ENCODE results near the gene LDLRAP1. TPM values are rescaled to one million over a fixed set of nuclear protein-coding genes. Genes with fewer than 3 reads are reported as not detected.

The LDLRAP1 gene
- total and polyA plus RNA-seq, 9 of the 15 experiments (the other 6 are each of a cell fraction or from before 2014, with no cell fraction given) = 0.56 to 29.6 (median 16.2) TPM

- TF ChIP-seq KDM4B (IDR thresholded peaks at IDR 0.05; ENCODE audit: borderline replicate concordance in 2 of 2, low read depth in 1 of 2) (0 out of 4 replicates have a peak, but pooled peaks of 1 of the 2 experiments have one; percentile 63), MEF2D (tag; conservative IDR thresholded peaks at IDR 0.05; ENCODE audit: low read depth) (peak; percentile 98), SRF (CRISPR knock-in tag; IDR thresholded peaks at IDR 0.05) (peak in 1 of 2 experiments; percentile 70; a peak in 1 of 4 replicates), MEIS2 (IDR thresholded peaks at IDR 0.05; ENCODE audit: partially characterized antibody) (peak; percentile 47), RUNX1 (IDR thresholded peaks at IDR 0.05; ENCODE audit: low read depth) (no peak), BHLHE40 (IDR thresholded peaks at IDR 0.05; ENCODE audit: low read length) (peak; percentile 79), GTF2F1 (IDR thresholded peaks at IDR 0.05; ENCODE audit: low read depth, low read length) (no peak), NFIX (CRISPR knock-in tag; IDR thresholded peaks at IDR 0.05; ENCODE audit: low read depth) (no peak), ZNF212 (CRISPR knock-in tag; IDR thresholded peaks at IDR 0.05) (no peak)
- TF ChIP-seq, protein P1, sequence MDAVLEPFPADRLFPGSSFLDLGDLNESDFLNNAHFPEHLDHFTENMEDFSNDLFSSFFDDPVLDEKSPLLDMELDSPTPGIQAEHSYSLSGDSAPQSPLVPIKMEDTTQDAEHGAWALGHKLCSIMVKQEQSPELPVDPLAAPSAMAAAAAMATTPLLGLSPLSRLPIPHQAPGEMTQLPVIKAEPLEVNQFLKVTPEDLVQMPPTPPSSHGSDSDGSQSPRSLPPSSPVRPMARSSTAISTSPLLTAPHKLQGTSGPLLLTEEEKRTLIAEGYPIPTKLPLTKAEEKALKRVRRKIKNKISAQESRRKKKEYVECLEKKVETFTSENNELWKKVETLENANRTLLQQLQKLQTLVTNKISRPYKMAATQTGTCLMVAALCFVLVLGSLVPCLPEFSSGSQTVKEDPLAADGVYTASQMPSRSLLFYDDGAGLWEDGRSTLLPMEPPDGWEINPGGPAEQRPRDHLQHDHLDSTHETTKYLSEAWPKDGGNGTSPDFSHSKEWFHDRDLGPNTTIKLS (IDR thresholded peaks at IDR 0.05; ENCODE audit: borderline replicate concordance, low read depth) = peak; percentile 46; the same call in 1 of the 2 replicates
These were observed 6.1 kb downstream of the LDLRAP1 start (continued) for GRCh38 chr1:25549273-25550154.

Data from K562 (cell line).